ENCODE results near the gene SNX1. TPM values are rescaled to one million over a fixed set of nuclear protein-coding genes. Genes with fewer than 3 reads are reported as not detected.

SNX1 gene
- total and polyA plus RNA-seq, 2 donors (not counting 1 experiment from before 2014, with no cell fraction given), result 87.9 to 152 TPM

- H3K27ac Mint-ChIP-seq, result peak overlapping the region; percentile 2
- no peak overlapping the region for H3K4me3 Mint-ChIP-seq
- H3K79me2 ChIP-seq (ENCODE audit: control insufficient read depth, insufficient read depth, low read length), result peaks cover 100% of the 10 kb centered on the region
- ATAC-seq (ENCODE audit: low read depth) (no peak), DNase-seq (no peak)
- TF ChIP-seq CTCF (IDR thresholded peaks at IDR 0.05) (no peak), EZH2 (IDR thresholded peaks at IDR 0.05; ENCODE audit: borderline replicate concordance, insufficient read depth, low read depth, low read length, poor library complexity, severe bottlenecking) (no peak)
- no peak overlapping the region for H2AFZ ChIP-seq (ENCODE audit: insufficient read depth, low read depth, low read length, poor library complexity, severe bottlenecking)
- peaks cover 29 to 51% of the 10 kb centered on the region in 2 donors for H3K4me1 ChIP-seq (ENCODE audit: control insufficient read depth in 2 of 2, insufficient read depth in 2 of 2, low read length in 2 of 2)
- H3K9me3 ChIP-seq (ENCODE audit: control extremely low read depth in 1 of 3, control insufficient read depth in 2 of 3, insufficient read depth in 1 of 3, low read length in 2 of 3), result peaks cover 0 to 1% (median 0%) of the 10 kb centered on the region in 3 donors
- no CpG with 5 or more reads among the region's 2 CpGs for WGBS (ENCODE audit: insufficient coverage)
- H3K4me3 ChIP-seq (ENCODE audit: control extremely low read depth in 1 of 5, extremely low read depth in 1 of 5, insufficient read depth in 1 of 5, low read depth in 2 of 5, low read length in 4 of 5), result no peak overlapping the region
- no peaks in the 10 kb centered on the region for H3K9me3 Mint-ChIP-seq (ENCODE audit: insufficient read depth)
- ChIA-PET POLR2A (interaction anchor here (0.9 kb wide), 1 partner anchor 9 kb away, joined by 3 read pairs; the partner anchor contains the start of gene CIAO2A), CTCF (no interaction called here)
- H3K36me3 ChIP-seq (replicated peaks in 1 of 2; ENCODE audit: control extremely low read depth in 1 of 2, control insufficient read depth in 1 of 2, extremely low read depth in 1 of 2, insufficient read depth in 2 of 2, low read length in 1 of 2), result peaks cover 4 to 6% of the 10 kb centered on the region in 2 experiments
- no peaks in the 10 kb centered on the region for H3K27me3 ChIP-seq (replicated peaks in 1 of 4; ENCODE audit: control extremely low read depth in 1 of 4, control insufficient read depth in 3 of 4, insufficient read depth in 4 of 4, low read length in 3 of 4)
- H3K27me3 Mint-ChIP-seq, result no peaks in the 10 kb centered on the region
- H3K4me1 Mint-ChIP-seq, result peaks cover 64% of the 10 kb centered on the region
- intact Hi-C loops (cut with micrococcal nuclease), result no loop called here
- peak overlapping the region in 1 of 2 donors; percentile 34 for H3K27ac ChIP-seq (ENCODE audit: low read length in 2 of 2)
- peaks cover 72% of the 10 kb centered on the region for H4K20me1 ChIP-seq (ENCODE audit: control insufficient read depth, insufficient read depth, low read length, poor library complexity, severe bottlenecking)
- no peak overlapping the region for H3K9ac ChIP-seq (ENCODE audit: low read length)
- H3K4me2 ChIP-seq (replicated peaks; ENCODE audit: low read depth, low read length, poor library complexity, severe bottlenecking), result no peak overlapping the region
These were observed 6.7 kb downstream of the SNX1 start for GRCh38 chr15:64102497-64102896.

- H3K27me3 Mint-ChIP-seq, result no peaks in the 10 kb centered on the region
- no peak overlapping the region for H3K27ac Mint-ChIP-seq
- WGBS (ENCODE audit: insufficient coverage), result 97% methylated on average over 5 of the region's 9 CpGs
- no peak for TF ChIP-seq EZH2 (IDR thresholded peaks at IDR 0.05; ENCODE audit: borderline replicate concordance, insufficient read depth, low read depth, low read length, poor library complexity, severe bottlenecking)
- no peak for TF ChIP-seq CTCF (IDR thresholded peaks at IDR 0.05)
- ATAC-seq (ENCODE audit: low read depth) (no peak), DNase-seq (no peak)
- Histone ChIP-seq H2AFZ (ENCODE audit: insufficient read depth, low read depth, low read length, poor library complexity, severe bottlenecking) (no peak overlapping the region), H3K9ac (ENCODE audit: low read length) (no peak overlapping the region), H4K20me1 (ENCODE audit: control insufficient read depth, insufficient read depth, low read length, poor library complexity, severe bottlenecking) (peaks cover 58% of the 10 kb centered on the region), H3K36me3 (replicated peaks in 1 of 2; ENCODE audit: control extremely low read depth in 1 of 2, control insufficient read depth in 1 of 2, extremely low read depth in 1 of 2, insufficient read depth in 2 of 2, low read length in 1 of 2) (peaks cover 5 to 6% of the 10 kb centered on the region in 2 experiments), H3K4me3 (ENCODE audit: control extremely low read depth in 1 of 5, extremely low read depth in 1 of 5, insufficient read depth in 1 of 5, low read depth in 2 of 5, low read length in 4 of 5) (no peak overlapping the region), H3K4me1 (ENCODE audit: control insufficient read depth in 2 of 2, insufficient read depth in 2 of 2, low read length in 2 of 2) (peaks cover 30 to 42% of the 10 kb centered on the region in 2 donors), H3K27ac (ENCODE audit: low read length in 2 of 2) (no peak overlapping the region), H3K79me2 (ENCODE audit: control insufficient read depth, insufficient read depth, low read length) (peaks cover 100% of the 10 kb centered on the region), H3K9me3 (ENCODE audit: control extremely low read depth in 1 of 3, control insufficient read depth in 2 of 3, insufficient read depth in 1 of 3, low read length in 2 of 3) (peaks cover 0 to 1% (median 0%) of the 10 kb centered on the region in 3 donors), H3K27me3 (replicated peaks in 1 of 4; ENCODE audit: control extremely low read depth in 1 of 4, control insufficient read depth in 3 of 4, insufficient read depth in 4 of 4, low read length in 3 of 4) (no peaks in the 10 kb centered on the region), H3K4me2 (replicated peaks; ENCODE audit: low read depth, low read length, poor library complexity, severe bottlenecking) (no peak overlapping the region)
- ChIA-PET POLR2A (interaction anchor here (0.6 kb wide), 1 partner anchor 11 kb away, joined by 4 read pairs; no protein-coding TSS in a partner anchor), CTCF (interaction anchor here (0.6 kb wide), 1 partner anchor 30 kb away, joined by 3 read pairs; no protein-coding TSS in a partner anchor)
- peaks cover 54% of the 10 kb centered on the region for H3K4me1 Mint-ChIP-seq
- intact Hi-C loops (cut with micrococcal nuclease), result no loop called here
- no peaks in the 10 kb centered on the region for H3K9me3 Mint-ChIP-seq (ENCODE audit: insufficient read depth)
- no peak overlapping the region for H3K4me3 Mint-ChIP-seq
These were observed 9.4 kb downstream of the SNX1 start for GRCh38 chr15:64105113-64105704.
